Measurements from ENCODE around the gene DMRTC2.

Gene DMRTC2

GRCh38 chr19:41890936-41891335, 46.1 kb downstream of the DMRTC2 start:
- H3K4me3 ChIP-seq (ENCODE audit: low read length) = no peak overlapping the region
- DNase-seq (ENCODE audit: low read depth) = no peak
- no peak for TF ChIP-seq CTCF (conservative IDR thresholded peaks at IDR 0.05; ENCODE audit: low read length)

- no peak overlapping the region for H3K4me3 ChIP-seq (ENCODE audit: low read length)
- TF ChIP-seq CTCF (conservative IDR thresholded peaks at IDR 0.05; ENCODE audit: low read length) = no peak
These were observed 47.5 kb downstream of the DMRTC2 start for GRCh38 chr19:41892173-41892902.

GRCh38 chr19:41893899-41894298, 49.1 kb downstream of the DMRTC2 start:
- no peak overlapping the region for H3K4me3 ChIP-seq (ENCODE audit: low read length)
- DNase-seq (ENCODE audit: low read depth) = no peak
- no peak for TF ChIP-seq CTCF (conservative IDR thresholded peaks at IDR 0.05; ENCODE audit: low read length)

More at GRCh38 chr19:41892173-41892902, 47.5 kb downstream of the DMRTC2 start:
- DNase-seq (ENCODE audit: low read depth) = no peak

GRCh38 chr19:41894350-41894749, 49.5 kb downstream of the DMRTC2 start:
- no peak for TF ChIP-seq CTCF (conservative IDR thresholded peaks at IDR 0.05; ENCODE audit: low read length)
- DNase-seq (ENCODE audit: low read depth) = no peak
- no peak overlapping the region for H3K4me3 ChIP-seq (ENCODE audit: low read length)

GRCh38 chr19:41895745-41896580, 51.1 kb downstream of the DMRTC2 start:
- H3K4me3 ChIP-seq (ENCODE audit: low read length) = no peak overlapping the region
- 0 out of 2 replicates have a peak, but pooled peaks have one; percentile 5 for TF ChIP-seq CTCF (conservative IDR thresholded peaks at IDR 0.05; ENCODE audit: low read length)
- DNase-seq (ENCODE audit: low read depth) = no peak

GRCh38 chr19:41896581-41896942, 51.7 kb downstream of the DMRTC2 start:
- no peak for DNase-seq (ENCODE audit: low read depth)
- no peak overlapping the region for H3K4me3 ChIP-seq (ENCODE audit: low read length)
- no peak for TF ChIP-seq CTCF (conservative IDR thresholded peaks at IDR 0.05; ENCODE audit: low read length)

- TF ChIP-seq CTCF (conservative IDR thresholded peaks at IDR 0.05; ENCODE audit: low read length) = no peak
These were observed 52.3 kb downstream of the DMRTC2 start for GRCh38 chr19:41897181-41897580.

More at GRCh38 chr19:41897181-41897580, 52.3 kb downstream of the DMRTC2 start:
- H3K4me3 ChIP-seq (ENCODE audit: low read length) = no peak overlapping the region
- DNase-seq (ENCODE audit: low read depth) = no peak
